GM12892 (cell line): Measurements from ENCODE around the gene TBL1X.
"Not testable (repeated sequence)": the region's sequence is repeated elsewhere in the genome, so short reads cannot be mapped to it uniquely, and the experiment has no call there.

Source experiments
- DNase-seq: peaks from one replicate; pipeline ENCODE4 v3.0.0; 2011; ENCODE audit not compliant: insufficient read length
- FAIRE-seq: peaks from 2 replicates; lab custom pipeline; 2011; peaks lifted over from hg19 to GRCh38; lab: Jason Lieb, UNC
- POLR2A ChIP-seq: IDR thresholded peaks from 2 replicates; pipeline ENCODE4 v1.6.1; 2011; ENCODE audit warnings: low read depth, low read length, control low read depth
- POLR2AphosphoS5 ChIP-seq: IDR thresholded peaks from 2 replicates; pipeline ENCODE4 v1.6.1; 2011; ENCODE audit warnings: low read depth, low read length, control low read depth
- TAF1 ChIP-seq: IDR thresholded peaks from 2 replicates; pipeline ENCODE4 v1.6.1; 2011; ENCODE audit warnings: low read depth, mild to moderate bottlenecking, control low read depth, low read length, borderline replicate concordance

TBL1X gene

DNA sequence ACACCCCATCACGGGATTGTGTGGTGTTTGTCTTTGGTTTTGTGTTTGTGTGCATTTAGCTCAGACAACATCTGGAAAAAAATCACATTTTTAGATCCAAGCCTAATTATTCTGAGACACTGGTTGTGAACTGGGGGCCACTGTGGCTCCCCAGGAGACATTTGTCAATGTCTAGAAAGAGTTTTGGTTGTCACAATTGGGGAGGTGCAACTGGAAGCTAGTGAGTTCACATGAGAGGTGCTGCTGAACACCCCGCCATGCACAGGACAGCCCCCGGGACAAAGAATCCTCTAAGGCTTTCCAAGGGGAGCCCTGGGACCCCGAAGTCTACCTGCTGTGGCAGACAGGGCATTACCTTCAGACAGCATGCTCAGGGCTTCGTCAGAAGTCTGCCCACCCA is 274.3 kb downstream of the TBL1X start:
- FAIRE-seq (no peak), DNase-seq (no peak)
- TF ChIP-seq TAF1: no peak
- no peak for TF ChIP-seq POLR2AphosphoS5
- TF ChIP-seq POLR2A: no peak

DNA sequence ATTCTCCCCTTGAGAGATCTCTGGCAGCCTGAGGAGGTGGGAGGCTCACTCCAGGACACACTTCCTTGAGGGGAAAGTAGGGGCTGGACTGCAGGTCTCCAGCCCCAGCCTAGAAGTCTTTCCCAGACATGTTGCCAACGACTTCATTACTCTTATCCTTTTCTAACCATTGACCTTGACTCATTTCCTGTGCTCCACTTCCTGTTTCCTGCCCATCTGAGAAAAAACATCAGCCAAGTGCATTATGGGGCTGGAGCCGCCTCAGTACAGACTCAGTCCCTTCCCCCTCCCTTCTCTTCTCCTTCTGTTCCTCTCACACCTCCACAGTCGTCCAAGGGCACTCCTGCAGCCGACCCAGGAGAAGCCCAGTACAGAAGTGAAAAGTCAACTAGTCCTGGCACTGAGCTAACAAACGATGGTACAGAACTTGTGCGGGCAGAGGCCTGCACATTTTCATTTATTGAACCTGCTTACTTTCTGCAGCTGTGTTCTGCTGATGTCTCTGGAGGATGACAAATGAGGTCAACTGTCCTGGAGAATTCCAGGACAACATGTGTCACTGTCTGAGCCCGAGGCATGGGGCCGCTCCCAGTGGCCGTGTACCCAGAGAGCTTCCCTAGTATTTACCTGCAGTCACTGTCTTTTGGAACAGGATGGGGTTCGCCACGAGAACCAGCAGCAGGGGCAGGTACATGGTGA is 280.7 kb downstream of the TBL1X start:
- DNase-seq (no peak), FAIRE-seq (no peak)
- no peak for TF ChIP-seq POLR2AphosphoS5

DNA sequence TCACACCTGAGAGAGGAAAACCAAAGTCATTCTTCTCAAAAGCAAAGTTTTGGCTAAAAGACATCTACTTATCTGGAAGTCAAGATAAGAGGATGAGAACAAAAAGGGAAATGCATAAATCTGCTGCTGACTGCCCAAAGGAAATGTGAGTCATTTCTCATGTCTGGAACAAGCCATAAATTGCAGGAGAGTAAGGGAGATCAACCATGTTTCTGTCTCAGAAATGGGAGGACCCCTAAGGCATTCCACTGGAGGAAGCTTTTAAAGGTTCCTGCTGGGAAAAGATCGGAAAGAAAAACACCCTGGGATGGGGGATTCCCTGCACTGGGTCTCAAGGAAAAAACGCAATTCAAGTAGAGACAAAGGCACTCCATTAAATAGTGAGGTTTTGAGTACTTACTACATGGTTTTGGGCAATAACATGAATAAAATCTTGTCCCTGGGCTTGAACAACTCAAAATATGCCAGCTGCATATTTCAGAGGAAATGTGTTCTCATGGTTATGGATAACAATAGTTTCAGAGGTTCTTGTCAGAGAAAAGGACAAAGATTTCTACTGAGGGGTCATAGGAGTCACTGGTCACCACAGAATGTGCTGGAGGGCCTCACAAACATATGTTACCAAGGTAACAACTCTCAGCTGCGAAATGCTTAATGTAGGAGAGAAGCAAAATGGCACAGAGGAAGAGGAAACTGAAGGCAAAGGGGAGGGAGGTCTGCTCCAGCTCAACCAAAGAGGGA is 281.5 kb downstream of the TBL1X start:
- FAIRE-seq: no peak
- TF ChIP-seq POLR2A (no peak), TAF1 (no peak), POLR2AphosphoS5 (no peak)
- no peak for DNase-seq

DNA sequence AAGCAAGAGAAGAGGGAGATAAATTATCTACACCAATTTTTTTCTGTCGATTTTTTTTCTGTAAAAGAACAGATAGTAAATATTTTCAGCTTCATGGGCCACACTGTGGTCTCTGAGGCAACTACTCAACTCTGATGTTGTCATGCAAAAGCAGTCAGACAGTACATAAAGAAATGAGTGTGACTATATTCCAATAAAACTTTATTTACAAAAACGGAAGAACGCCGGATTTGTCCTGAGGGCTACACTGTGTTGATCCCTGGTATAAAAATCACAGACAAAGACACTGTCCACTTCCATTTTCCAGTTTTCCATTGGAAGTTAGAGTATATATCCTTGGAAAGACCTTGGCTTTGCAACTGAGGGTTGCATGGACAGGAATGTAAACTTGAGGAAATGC is 282.8 kb downstream of the TBL1X start:
- TF ChIP-seq POLR2A (no peak), POLR2AphosphoS5 (no peak), TAF1 (no peak)
- DNase-seq (no peak), FAIRE-seq (no peak)

DNA sequence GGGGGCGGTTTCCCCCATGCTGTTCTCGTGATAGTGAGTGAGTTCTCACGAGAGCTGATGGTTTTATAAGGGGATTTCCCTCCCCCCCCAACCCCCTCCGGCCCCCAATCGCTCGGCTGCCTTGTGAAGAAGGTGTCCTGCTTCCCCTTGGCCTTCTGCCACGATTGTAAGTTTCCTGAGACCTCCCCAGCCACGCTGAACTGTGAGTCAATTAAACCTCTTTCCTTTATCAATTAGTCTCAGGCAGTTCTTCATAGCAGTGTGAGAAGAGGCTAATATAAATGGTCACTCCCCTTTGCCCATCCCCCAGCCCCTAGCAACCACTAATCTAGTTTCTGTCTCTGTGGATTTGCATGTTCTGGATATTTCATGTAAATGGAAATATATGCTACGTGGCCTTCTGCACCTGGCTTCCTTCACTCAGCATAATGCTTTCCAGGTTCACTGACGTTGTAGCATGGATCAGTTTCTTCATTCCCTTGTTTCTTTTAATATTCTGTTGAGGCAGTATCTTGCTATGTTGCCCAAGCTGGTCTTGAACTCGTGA is 284.4 kb downstream of the TBL1X start:
- TF ChIP-seq POLR2A (no peak), TAF1 (no peak), POLR2AphosphoS5 (no peak)
- FAIRE-seq (no peak), DNase-seq (no peak)

DNA sequence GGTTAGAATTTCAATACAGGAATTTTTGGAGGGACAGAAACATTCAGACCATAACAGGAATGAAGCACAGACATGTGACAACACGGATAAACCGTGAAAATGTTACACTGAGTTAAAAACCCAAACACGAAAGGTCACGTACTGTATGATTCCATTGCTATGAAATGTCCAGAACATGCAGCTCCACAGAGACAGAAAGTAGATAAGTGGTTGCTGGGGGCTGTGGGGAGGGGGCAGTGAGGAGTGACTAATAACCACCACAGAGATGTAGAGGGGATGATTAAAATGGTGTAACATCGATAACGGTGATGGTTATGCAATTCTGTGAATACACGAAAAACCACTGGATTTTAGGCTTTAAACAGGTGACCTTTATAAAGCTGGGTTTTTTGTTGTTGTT is 292.5 kb downstream of the TBL1X start:
- FAIRE-seq (no peak), DNase-seq (no peak)
- TF ChIP-seq POLR2AphosphoS5 (no peak), TAF1 (no peak), POLR2A (no peak)

DNA sequence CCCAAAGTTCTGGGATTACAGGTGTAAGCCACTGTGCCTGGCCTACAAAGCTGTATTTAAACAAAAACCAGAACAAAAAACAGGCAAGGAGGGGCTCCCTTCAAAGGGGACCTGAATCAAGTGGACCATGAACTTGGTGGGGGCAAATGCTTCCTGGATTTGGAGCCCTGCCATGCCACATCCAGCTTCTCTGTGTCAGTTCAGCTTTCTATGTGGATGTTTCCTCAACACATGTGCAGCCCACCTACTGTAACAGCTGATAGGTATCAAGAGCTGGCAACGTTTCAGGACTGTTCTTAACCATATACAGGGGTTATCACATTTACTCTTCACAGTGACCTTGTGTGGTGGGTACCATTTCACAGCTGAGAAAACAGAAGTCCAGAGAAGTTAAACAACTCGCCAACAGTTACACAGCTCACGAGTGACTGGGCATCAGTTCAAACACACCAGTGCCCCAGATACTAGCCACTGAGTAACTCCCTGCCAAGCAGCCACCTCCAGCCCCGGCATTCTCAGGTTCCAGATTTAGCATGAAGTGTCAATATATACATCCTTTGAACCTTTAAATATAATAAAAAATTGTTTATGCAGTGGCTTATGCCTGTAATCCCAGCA is 293.3 kb downstream of the TBL1X start:
- no peak for TF ChIP-seq TAF1
- TF ChIP-seq POLR2A: no peak
- no peak for TF ChIP-seq POLR2AphosphoS5
- DNase-seq (no peak), FAIRE-seq (no peak)

DNA sequence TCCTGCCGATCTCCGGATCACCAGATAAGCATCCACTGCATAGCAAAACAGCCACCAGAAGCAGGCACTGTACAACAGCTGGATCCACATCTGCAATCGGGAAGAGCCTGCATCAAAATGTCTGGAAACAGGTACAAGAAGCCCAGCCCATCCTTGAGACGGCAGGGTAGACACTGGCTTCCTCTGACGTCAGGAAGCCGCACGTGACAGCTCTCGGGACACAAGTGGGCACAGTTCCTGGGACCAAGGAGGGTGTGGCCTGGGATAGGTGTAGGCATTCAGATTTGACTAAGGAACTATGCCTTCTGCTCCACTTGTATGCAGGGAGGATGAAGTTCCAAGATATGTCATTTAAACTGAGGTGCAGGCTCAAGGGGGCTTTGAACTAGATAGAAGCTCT is 294.5 kb downstream of the TBL1X start:
- no peak for FAIRE-seq
- TF ChIP-seq TAF1 (no peak), POLR2A (no peak), POLR2AphosphoS5 (no peak)
- DNase-seq: no peak

DNA sequence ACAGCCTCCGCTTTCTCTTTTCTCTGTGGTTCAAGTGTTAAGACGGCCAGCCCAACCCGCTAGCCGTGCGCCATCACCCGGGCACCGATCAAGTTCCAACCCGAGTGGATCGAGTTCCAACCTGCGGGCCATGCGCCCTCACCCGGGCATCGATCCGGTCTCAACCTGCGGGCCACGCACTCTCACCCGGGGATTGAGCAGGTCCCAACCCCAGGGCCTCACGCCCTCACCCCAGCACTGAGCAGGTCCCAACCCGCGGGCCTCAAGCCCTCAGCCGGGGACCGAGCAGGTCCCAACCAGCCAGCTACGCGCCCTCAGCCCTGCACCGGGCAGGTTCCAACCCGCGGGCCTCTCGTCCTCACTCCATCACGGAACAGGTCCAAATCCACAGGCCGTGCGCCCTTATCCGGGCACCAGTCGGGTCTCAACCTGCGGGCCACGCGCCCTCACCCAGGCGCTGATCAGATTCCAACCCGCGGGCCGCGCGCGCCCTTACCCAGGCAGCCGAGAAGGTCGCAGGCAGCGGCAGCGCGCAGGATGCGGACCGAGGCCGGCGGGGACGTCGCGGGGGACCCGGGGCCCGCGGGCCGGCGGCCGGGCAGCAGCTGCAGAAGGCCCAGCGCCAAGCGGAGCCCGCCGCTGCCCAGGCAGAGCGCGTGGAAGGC is 300.3 kb downstream of the TBL1X start:
- no peak for TF ChIP-seq POLR2A
- TF ChIP-seq POLR2AphosphoS5: no peak
- TF ChIP-seq TAF1: no peak
- FAIRE-seq (no peak), DNase-seq (no peak)

DNA sequence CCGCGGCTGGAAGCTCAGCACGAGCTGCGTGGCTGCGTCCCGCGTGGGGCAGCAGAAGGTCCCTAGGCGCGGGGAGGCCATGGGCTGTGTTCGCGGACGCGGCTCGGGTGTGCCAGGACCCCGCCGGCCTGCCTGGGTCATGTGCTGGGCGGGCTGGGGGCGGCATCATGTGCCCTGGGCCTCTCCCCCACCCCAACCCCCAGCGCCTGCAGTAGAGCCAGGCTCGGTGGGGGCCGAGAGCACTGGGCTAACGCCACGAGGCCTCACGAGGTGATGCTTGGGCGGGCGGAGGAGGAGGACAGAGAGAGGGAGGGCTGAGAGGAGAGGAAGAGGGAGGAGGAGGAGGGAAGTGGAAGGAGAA is 300.9 kb downstream of the TBL1X start, which contains the start of gene GPR143:
Gene GPR143, minus strand, starts transcription at position 111 of the 361 bp plus-strand sequence. Its CDS starts 30 bp downstream, at position 81.
- DNase-seq (no peak), FAIRE-seq (no peak)
- TF ChIP-seq POLR2A: no peak
- TF ChIP-seq TAF1: no peak
- TF ChIP-seq POLR2AphosphoS5: no peak

DNA sequence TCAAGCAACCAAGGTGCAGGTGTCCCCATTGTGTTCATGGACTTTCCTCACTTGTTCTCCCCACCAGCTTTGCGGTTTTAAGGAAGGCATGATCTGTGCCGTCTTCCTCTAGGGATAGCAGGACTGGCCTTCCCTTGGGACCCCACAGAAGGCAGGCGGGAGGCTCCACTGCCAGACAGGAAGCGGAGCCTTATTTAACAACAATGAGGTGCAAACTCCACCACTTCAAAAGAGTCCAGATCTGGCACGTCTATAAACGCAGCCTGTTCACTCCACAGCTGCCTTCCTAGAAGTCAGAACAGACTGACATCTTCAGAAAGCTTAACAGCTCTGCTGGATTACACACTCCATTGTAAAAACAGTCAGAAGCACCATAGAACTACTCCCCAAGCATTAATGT is 302.5 kb downstream of the TBL1X start:
- TF ChIP-seq POLR2AphosphoS5: no peak
- no peak for FAIRE-seq
- no peak for DNase-seq

DNA sequence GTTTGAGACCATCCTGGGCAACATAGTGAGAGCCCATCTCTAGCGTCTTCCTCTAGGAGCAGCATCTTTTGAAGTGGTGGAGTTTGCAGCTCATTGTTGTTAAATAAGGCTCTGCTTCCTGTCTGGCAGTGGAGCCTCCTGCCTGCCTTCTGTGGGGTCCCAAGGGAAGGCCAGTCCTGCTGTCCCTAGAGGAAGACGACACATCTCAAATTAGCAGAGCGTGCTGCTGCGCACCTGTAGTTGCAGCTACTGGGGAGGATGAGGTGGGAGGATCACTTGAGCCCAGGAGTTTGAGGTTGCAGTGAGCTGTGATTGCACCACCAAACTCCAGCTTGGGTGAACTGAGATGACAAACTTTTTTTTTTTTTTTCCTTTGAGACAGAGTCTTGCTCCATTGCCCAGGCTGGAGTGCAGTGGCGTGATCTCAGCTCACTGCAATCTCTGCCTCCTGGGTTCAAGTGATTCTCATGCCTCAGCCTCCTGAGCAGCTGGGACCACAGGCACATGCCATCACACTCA is 303.5 kb downstream of the TBL1X start:
- FAIRE-seq: not testable (repeated sequence)

More for the DNA sequence above, 303.5 kb downstream of the TBL1X start:
- DNase-seq: not testable (repeated sequence)
